Kidney (tissue), 14 donors: ENCODE data around the gene KLC1. TPM values are rescaled to one million over a fixed set of nuclear protein-coding genes. Genes with fewer than 3 reads are reported as not detected.
"Not testable (repeated sequence)": the region's sequence is repeated elsewhere in the genome, so short reads cannot be mapped to it uniquely, and the experiment has no call there.

Source experiments
- DNase-seq, 5 donors: peaks; one replicate each; pipeline ENCODE4 v3.0.0-alpha.2; 2013 to 2020
- FAIRE-seq: peaks from 2 replicates; lab custom pipeline; 2012; peaks lifted over from hg19 to GRCh38; lab: Jason Lieb, UNC
- H3K27ac ChIP-seq, 2 donors: one replicate each; pipeline ENCODE4 v1.7.0; 2013; ENCODE audit warnings: low read depth in 2 of 2, low read length in 2 of 2, inconsistent platforms in 1 of 2
- H3K27me3 ChIP-seq: one replicate; pipeline ENCODE4 v1.7.1; 2013; ENCODE audit warnings: low read length, inconsistent platforms; ENCODE audit not compliant: control insufficient read depth, insufficient read depth
- H3K36me3 ChIP-seq, 3 donors: one replicate each; pipeline versions ENCODE4 v1.7.0 to v1.7.1; 2013; ENCODE audit warnings: low read length in 3 of 3, control low read depth in 1 of 3, inconsistent platforms in 1 of 3; ENCODE audit not compliant: insufficient read depth in 3 of 3, control insufficient read depth in 2 of 3
- H3K4me1 ChIP-seq, 3 donors: one replicate each; pipeline versions ENCODE4 v1.7.0 to v1.7.1; 2013; ENCODE audit warnings: low read length in 3 of 3, inconsistent platforms in 1 of 3, low read depth in 1 of 3; ENCODE audit not compliant: control insufficient read depth in 2 of 3, insufficient read depth in 2 of 3
- H3K4me3 ChIP-seq, 3 donors: one replicate each; pipeline versions ENCODE4 v1.7.0 to v1.8.1; 2013; ENCODE audit warnings: low read length in 3 of 3, control low read depth in 1 of 3, inconsistent platforms in 1 of 3
- H3K9ac ChIP-seq, 3 donors: one replicate each; pipeline versions ENCODE4 v1.7.0 to v1.7.1; 2013; ENCODE audit warnings: low read length in 3 of 3, control low read depth in 1 of 3, inconsistent platforms in 1 of 3
- H3K9me3 ChIP-seq, 3 donors: one replicate each; pipeline versions ENCODE4 v1.7.0 to v1.7.1; 2013; ENCODE audit warnings: low read length in 3 of 3, control low read depth in 1 of 3, inconsistent platforms in 1 of 3; ENCODE audit not compliant: control insufficient read depth in 2 of 3, insufficient read depth in 1 of 3
- CTCF ChIP-seq: IDR thresholded peaks from 3 replicates; pipeline ENCODE4 v1.5.1; 2012; ENCODE audit warnings: mild to moderate bottlenecking, moderate library complexity, borderline replicate concordance; ENCODE audit not compliant: insufficient read depth; ENCODE audit errors: extremely low read depth
- intact Hi-C: fragments of 100-400 bp; cut with DNase I; formaldehyde crosslinking; loops from one replicate; pipeline ENCODE4 v1.11.1; 2022
- polyA plus RNA-seq: library from polyadenylated mRNA; stranded (reverse); fragments of 350-450 nt; fragmentation: Illumina TruSeq; extraction: RNeasy Lipid Tissue Mini Kit (QIAGEN cat#74804); gene quantifications from one replicate; pipeline ENCODE4 v1.2.3, GENCODE V29; 2014; ENCODE audit warnings: low read depth, low replicate concordance; ENCODE audit not compliant: insufficient read depth
- total RNA-seq: library from RNA; stranded (reverse); fragmentation: NEBNext Ultra II Directional; extraction: Animal tissue kit (Norgen Biotek cat#: 25700); gene quantifications from one replicate; pipeline ENCODE4 v1.2.1, GENCODE V29; 2021
- donor health status: control.
- donor health status: control.
- donor health status: control.
- donor health status: control.
- donor health status: control.
- donor health status: DM: yes; HTN: yes; CAD: no.
- donor health status: Normal renal cell carcinoma (clear cell type).

KLC1 gene
- total and polyA plus RNA-seq, 2 donors from 2014 or later = 49.8 to 152 TPM

GRCh38 chr14:103688441-103688840 is 59.4 kb downstream of the KLC1 start:
- intact Hi-C loops = no loop called here
- FAIRE-seq (no peak), DNase-seq (no peak)
- Histone ChIP-seq H3K9ac (no peak overlapping the region), H3K27ac (no peak overlapping the region), H3K4me3 (no peak overlapping the region), H3K36me3 (peaks cover 11 to 46% (median 22%) of the 10 kb centered on the region in 3 donors), H3K4me1 (no peaks in the 10 kb centered on the region), H3K9me3 (no peaks in the 10 kb centered on the region), H3K27me3 (no peaks in the 10 kb centered on the region)
- no peak for TF ChIP-seq CTCF

- DNase-seq = peak in 1 of 5 donors; percentile 66
- intact Hi-C loops = no loop called here
These were observed 60.2 kb downstream of the KLC1 start for GRCh38 chr14:103688906-103689902.

GRCh38 chr14:103690332-103690731 is 61.3 kb downstream of the KLC1 start:
- H3K9me3 ChIP-seq = no peaks in the 10 kb centered on the region
- FAIRE-seq (no peak), DNase-seq (peak in 1 of 5 donors; percentile 59)
- H3K27ac ChIP-seq = no peak overlapping the region
- peaks cover 8 to 46% (median 16%) of the 10 kb centered on the region in 3 donors for H3K36me3 ChIP-seq
- intact Hi-C loops = no loop called here
- H3K4me1 ChIP-seq = no peaks in the 10 kb centered on the region
- H3K9ac ChIP-seq = no peak overlapping the region
- TF ChIP-seq CTCF = no peak
- H3K4me3 ChIP-seq = no peak overlapping the region
- H3K27me3 ChIP-seq = no peaks in the 10 kb centered on the region

More at GRCh38 chr14:103688906-103689902, 60.2 kb downstream of the KLC1 start:
- no peak overlapping the region for H3K9ac ChIP-seq
- no peaks in the 10 kb centered on the region for H3K9me3 ChIP-seq
- no peaks in the 10 kb centered on the region for H3K27me3 ChIP-seq
- peaks cover 11 to 45% (median 24%) of the 10 kb centered on the region in 3 donors for H3K36me3 ChIP-seq
- no peak for FAIRE-seq
- H3K4me1 ChIP-seq = no peaks in the 10 kb centered on the region
- no peak for TF ChIP-seq CTCF
- no peak overlapping the region for H3K27ac ChIP-seq
- H3K4me3 ChIP-seq = no peak overlapping the region

- H3K27me3 ChIP-seq, DNase-seq, intact Hi-C loops, H3K9ac ChIP-seq, H3K9me3 ChIP-seq, H3K4me1 ChIP-seq, H3K27ac ChIP-seq, FAIRE-seq, H3K4me3 ChIP-seq: not testable (repeated sequence)
- H3K36me3 ChIP-seq = peaks cover 7 to 34% (median 10%) of the 10 kb centered on the region in 3 donors
These were observed 62.6 kb downstream of the KLC1 start for GRCh38 chr14:103691655-103692054.
